ENCODE measurements around the gene PDILT.

The PDILT gene

GRCh38 chr16:20369452-20370054, 35.0 kb downstream of the PDILT start:
- TF ChIP-seq POLR2AphosphoS5 (IDR thresholded peaks at IDR 0.05; ENCODE audit: low read depth, low read length), result no peak
- TF ChIP-seq, protein P1, sequence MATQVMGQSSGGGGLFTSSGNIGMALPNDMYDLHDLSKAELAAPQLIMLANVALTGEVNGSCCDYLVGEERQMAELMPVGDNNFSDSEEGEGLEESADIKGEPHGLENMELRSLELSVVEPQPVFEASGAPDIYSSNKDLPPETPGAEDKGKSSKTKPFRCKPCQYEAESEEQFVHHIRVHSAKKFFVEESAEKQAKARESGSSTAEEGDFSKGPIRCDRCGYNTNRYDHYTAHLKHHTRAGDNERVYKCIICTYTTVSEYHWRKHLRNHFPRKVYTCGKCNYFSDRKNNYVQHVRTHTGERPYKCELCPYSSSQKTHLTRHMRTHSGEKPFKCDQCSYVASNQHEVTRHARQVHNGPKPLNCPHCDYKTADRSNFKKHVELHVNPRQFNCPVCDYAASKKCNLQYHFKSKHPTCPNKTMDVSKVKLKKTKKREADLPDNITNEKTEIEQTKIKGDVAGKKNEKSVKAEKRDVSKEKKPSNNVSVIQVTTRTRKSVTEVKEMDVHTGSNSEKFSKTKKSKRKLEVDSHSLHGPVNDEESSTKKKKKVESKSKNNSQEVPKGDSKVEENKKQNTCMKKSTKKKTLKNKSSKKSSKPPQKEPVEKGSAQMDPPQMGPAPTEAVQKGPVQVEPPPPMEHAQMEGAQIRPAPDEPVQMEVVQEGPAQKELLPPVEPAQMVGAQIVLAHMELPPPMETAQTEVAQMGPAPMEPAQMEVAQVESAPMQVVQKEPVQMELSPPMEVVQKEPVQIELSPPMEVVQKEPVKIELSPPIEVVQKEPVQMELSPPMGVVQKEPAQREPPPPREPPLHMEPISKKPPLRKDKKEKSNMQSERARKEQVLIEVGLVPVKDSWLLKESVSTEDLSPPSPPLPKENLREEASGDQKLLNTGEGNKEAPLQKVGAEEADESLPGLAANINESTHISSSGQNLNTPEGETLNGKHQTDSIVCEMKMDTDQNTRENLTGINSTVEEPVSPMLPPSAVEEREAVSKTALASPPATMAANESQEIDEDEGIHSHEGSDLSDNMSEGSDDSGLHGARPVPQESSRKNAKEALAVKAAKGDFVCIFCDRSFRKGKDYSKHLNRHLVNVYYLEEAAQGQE (IDR thresholded peaks at IDR 0.05; ENCODE audit: insufficient read depth in 1 of 2, low read depth in 2 of 2, low read length in 2 of 2), result no peak
- no peak for TF ChIP-seq TAF1 (IDR thresholded peaks at IDR 0.05; ENCODE audit: borderline replicate concordance, insufficient read depth, low read length)
- TF ChIP-seq SIN3A (IDR thresholded peaks at IDR 0.05; ENCODE audit: borderline replicate concordance, insufficient read depth, low read length), result no peak

DNA sequence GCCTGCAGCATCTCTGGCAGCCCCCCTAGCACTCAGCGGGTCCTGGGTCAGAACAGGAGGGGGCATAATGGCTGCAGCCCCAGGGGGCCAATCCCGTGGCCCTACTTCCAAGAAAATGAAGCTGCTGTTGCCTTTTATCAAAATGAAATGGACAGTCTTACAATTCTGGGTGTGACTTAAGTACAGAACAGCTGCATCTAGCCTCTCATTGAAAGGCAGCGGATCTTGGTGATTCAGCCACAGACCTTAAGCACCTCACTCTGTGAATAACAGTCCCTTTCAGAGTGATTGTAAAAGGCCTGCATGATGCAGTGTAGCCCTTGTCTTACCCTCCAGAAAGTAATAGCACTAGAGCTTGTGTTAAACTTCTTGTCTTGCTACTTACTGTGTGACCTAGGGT, 40.5 kb downstream of the PDILT start:
- TF ChIP-seq TAF1 (IDR thresholded peaks at IDR 0.05; ENCODE audit: borderline replicate concordance, insufficient read depth, low read length) (no peak), SIN3A (IDR thresholded peaks at IDR 0.05; ENCODE audit: borderline replicate concordance, insufficient read depth, low read length) (no peak)
- TF ChIP-seq, protein P1 (IDR thresholded peaks at IDR 0.05; ENCODE audit: insufficient read depth in 1 of 2, low read depth in 2 of 2, low read length in 2 of 2), result no peak

DNA sequence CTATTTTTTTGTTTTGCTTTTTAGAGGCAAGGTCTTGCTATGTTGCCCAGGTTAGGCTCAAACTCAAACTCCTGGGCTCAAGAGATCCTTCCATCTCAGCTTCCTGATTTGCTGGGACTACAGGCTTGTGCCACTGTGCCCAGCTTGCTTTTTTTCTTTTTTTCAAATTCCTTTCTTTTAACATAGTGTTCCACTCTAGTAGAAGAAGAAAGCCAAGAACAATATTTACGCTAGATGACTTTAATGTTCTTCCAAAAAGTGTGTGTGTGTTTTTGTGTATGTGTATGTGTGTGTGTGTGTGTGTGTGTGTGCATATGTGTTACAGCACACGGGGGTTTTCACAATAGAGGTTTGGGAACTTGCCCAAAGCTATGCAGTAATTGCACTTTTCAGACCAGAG, 41.3 kb downstream of the PDILT start:
- TF ChIP-seq TAF1 (IDR thresholded peaks at IDR 0.05; ENCODE audit: borderline replicate concordance, insufficient read depth, low read length) (no peak), POLR2AphosphoS5 (IDR thresholded peaks at IDR 0.05; ENCODE audit: low read depth, low read length) (no peak), SIN3A (IDR thresholded peaks at IDR 0.05; ENCODE audit: borderline replicate concordance, insufficient read depth, low read length) (no peak), FOXP2 (optimal IDR thresholded peaks at IDR 0.05; ENCODE audit: borderline replicate concordance, extremely low read depth, extremely low read length, insufficient read depth) (no peak)
- TF ChIP-seq, protein P1 (IDR thresholded peaks at IDR 0.05; ENCODE audit: insufficient read depth in 1 of 2, low read depth in 2 of 2, low read length in 2 of 2), result no peak

DNA sequence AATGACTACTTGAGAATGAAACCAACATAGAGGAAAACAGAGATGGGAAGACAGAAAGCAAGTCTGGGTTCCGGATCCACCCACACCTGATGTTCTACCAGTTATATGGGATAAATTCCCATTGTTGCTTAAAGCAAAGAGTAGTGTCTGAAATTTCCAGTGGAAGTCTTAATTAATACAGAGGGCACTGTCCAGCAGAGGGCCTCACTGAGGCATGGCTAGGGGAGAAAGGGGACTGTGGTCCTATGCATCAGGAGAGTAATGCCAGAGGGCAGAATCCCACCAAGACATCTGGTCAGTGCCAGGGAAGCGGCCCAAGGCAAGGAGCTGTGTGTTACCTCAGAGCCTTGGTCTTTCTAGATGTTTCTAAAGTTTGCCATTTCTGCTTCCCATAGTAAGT, 44.5 kb downstream of the PDILT start:
- no peak for TF ChIP-seq SIN3A (IDR thresholded peaks at IDR 0.05; ENCODE audit: borderline replicate concordance, insufficient read depth, low read length)
- TF ChIP-seq FOXP2 (optimal IDR thresholded peaks at IDR 0.05; ENCODE audit: borderline replicate concordance, extremely low read depth, extremely low read length, insufficient read depth), result no peak
- TF ChIP-seq, protein P1 (IDR thresholded peaks at IDR 0.05; ENCODE audit: insufficient read depth in 1 of 2, low read depth in 2 of 2, low read length in 2 of 2), result no peak
- no peak for TF ChIP-seq POLR2AphosphoS5 (IDR thresholded peaks at IDR 0.05; ENCODE audit: low read depth, low read length)
- no peak for TF ChIP-seq TAF1 (IDR thresholded peaks at IDR 0.05; ENCODE audit: borderline replicate concordance, insufficient read depth, low read length)

Data from PFSK-1 (cell line).